Natural killer cell (primary cell): ENCODE results near the gene SLC2A6. TPM values are rescaled to one million over a fixed set of nuclear protein-coding genes. Genes with fewer than 3 reads are reported as not detected.

Experiments
- ATAC-seq, 3 donors: fragments of 150-1000 bp in 2 of 3; fragments of 200-7000 bp in 1 of 3; cut with Tn5 transposase; 1 replicate in 1 of 3; 2 replicates in 2 of 3; pipeline ENCODE4 v1.10.0; 2021; ENCODE audit warnings: mild to moderate bottlenecking in 2 of 3, moderate library complexity in 2 of 3
- DNase-seq, 2 donors: peaks; one replicate each; pipeline versions ENCODE4 v3.0.0 to v3.0.0-alpha.2; 2013 to 2021; ENCODE audit warnings: mixed read lengths in 1 of 2
- H3K27ac ChIP-seq: one replicate; pipeline ENCODE4 v1.5.1; 2013; ENCODE audit warnings: mild to moderate bottlenecking, low read length
- H3K27me3 ChIP-seq: one replicate; pipeline ENCODE4 v1.6.1; 2013; ENCODE audit warnings: low read length; ENCODE audit not compliant: control insufficient read depth, insufficient read depth
- H3K36me3 ChIP-seq: one replicate; pipeline ENCODE4 v1.6.1; 2013; ENCODE audit warnings: low read length; ENCODE audit not compliant: control insufficient read depth, insufficient read depth
- H3K4me1 ChIP-seq: one replicate; pipeline ENCODE4 v1.6.1; 2013; ENCODE audit warnings: low read length; ENCODE audit not compliant: control insufficient read depth, insufficient read depth
- H3K4me3 ChIP-seq: one replicate; pipeline ENCODE4 v1.5.1; 2013; ENCODE audit warnings: low read length
- H3K9me3 ChIP-seq: one replicate; pipeline ENCODE4 v1.6.1; 2013; ENCODE audit warnings: low read length; ENCODE audit not compliant: control insufficient read depth, insufficient read depth
- H3K27ac Mint-ChIP-seq, 2 donors: one replicate each; pipeline ENCODE4 v1.8.0; 2022; ENCODE audit warnings: mild to moderate bottlenecking in 2 of 2, mixed read lengths in 2 of 2, moderate library complexity in 1 of 2
- H3K27me3 Mint-ChIP-seq, 2 donors: one replicate each; pipeline ENCODE4 v1.8.0; 2022; ENCODE audit warnings: low read depth in 2 of 2, mixed read lengths in 2 of 2
- H3K36me3 Mint-ChIP-seq: one replicate; pipeline ENCODE4 v1.8.0; 2022; ENCODE audit warnings: mixed read lengths
- H3K4me1 Mint-ChIP-seq, 2 donors: one replicate each; pipeline ENCODE4 v1.8.0; 2022; ENCODE audit warnings: mixed read lengths in 2 of 2
- H3K4me3 Mint-ChIP-seq: one replicate; pipeline ENCODE4 v1.8.0; 2022; ENCODE audit warnings: mild to moderate bottlenecking, moderate library complexity, mixed read lengths
- H3K9me3 Mint-ChIP-seq, 2 donors: one replicate each; pipeline ENCODE4 v1.8.0; 2022; ENCODE audit warnings: mixed read lengths in 2 of 2
- WGBS: methylation state at CpG from one replicate; pipeline ENCODE4 v1.1.7; 2013; ENCODE audit warnings: missing lambda C conversion rate; ENCODE audit not compliant: insufficient coverage; 5-methylcytosine and 5-hydroxymethylcytosine counted together
- intact Hi-C: fragments of 100-400 bp; cut with micrococcal nuclease; formaldehyde crosslinking; loops from one replicate; pipeline ENCODE4 v1.14.2; 2022
- total RNA-seq, 4 donors: library from RNA; stranded (reverse); fragments of 120-200 nt in 1 of 4; gene quantifications; one replicate each; pipeline versions ENCODE4 v1.2.3 to v1.2.4, GENCODE V29; 2013 to 2022
- TF ChIP-seq, protein P1 (sequence below): fragments of 200-600 bp; IDR thresholded peaks from one replicate; pipeline ENCODE4 v1.8.0; 2022; ENCODE audit warnings: antibody characterized with exemption

SLC2A6 gene
- total RNA-seq, 3 donors from 2014 or later (not counting 1 experiment from before 2014, with no cell fraction given) = 5.0 to 20.1 (median 18.5) TPM

DNA sequence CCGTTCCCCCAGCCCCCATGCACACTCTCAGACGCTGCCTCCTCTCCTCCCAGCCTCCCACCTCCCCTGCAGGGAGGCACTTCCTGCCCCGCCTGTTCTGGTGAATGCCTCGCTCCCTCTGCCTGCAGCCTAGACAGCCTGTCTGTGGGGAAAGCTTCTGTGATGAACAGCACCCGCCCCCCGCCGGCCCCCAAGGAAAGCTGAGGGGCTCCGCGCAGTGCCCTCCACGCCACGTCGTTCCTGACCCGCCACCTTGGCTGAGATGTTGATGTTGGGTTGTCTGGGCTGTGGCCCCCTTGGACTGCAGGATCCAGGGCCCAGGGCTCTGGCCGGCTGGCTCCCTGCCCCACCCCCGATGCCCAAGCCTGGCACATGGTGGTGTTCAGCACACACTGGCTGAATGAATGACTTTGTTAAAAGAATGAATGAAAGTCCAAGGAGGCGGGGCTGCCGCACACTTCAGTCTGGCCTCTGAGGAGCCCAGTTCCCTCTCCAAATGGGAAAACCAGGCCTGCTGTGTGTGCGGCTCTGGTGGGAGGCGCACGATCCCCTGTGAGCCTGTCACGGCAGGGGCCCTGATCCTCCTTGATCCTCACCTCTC, 47.9 kb upstream of the SLC2A6 start:
- Mint-ChIP-seq H3K4me3 (no peak overlapping the region), H3K36me3 (no peaks in the 10 kb centered on the region), H3K4me1 (no peaks in the 10 kb centered on the region), H3K9me3 (no peaks in the 10 kb centered on the region), H3K27ac (no peak overlapping the region), H3K27me3 (peaks cover 8 to 10% of the 10 kb centered on the region in 2 donors)
- DNase-seq (no peak), ATAC-seq (no peak)
- H3K9me3 ChIP-seq = no peaks in the 10 kb centered on the region
- no peaks in the 10 kb centered on the region for H3K36me3 ChIP-seq
- peaks cover 6% of the 10 kb centered on the region for H3K4me1 ChIP-seq
- WGBS = 55% methylated on average over 21 of the region's 21 CpGs
- TF ChIP-seq, protein P1, sequence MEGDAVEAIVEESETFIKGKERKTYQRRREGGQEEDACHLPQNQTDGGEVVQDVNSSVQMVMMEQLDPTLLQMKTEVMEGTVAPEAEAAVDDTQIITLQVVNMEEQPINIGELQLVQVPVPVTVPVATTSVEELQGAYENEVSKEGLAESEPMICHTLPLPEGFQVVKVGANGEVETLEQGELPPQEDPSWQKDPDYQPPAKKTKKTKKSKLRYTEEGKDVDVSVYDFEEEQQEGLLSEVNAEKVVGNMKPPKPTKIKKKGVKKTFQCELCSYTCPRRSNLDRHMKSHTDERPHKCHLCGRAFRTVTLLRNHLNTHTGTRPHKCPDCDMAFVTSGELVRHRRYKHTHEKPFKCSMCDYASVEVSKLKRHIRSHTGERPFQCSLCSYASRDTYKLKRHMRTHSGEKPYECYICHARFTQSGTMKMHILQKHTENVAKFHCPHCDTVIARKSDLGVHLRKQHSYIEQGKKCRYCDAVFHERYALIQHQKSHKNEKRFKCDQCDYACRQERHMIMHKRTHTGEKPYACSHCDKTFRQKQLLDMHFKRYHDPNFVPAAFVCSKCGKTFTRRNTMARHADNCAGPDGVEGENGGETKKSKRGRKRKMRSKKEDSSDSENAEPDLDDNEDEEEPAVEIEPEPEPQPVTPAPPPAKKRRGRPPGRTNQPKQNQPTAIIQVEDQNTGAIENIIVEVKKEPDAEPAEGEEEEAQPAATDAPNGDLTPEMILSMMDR = no peak
- no peak overlapping the region for H3K27ac ChIP-seq
- H3K4me3 ChIP-seq = no peak overlapping the region
- intact Hi-C loops = no loop called here
- peaks cover 2% of the 10 kb centered on the region for H3K27me3 ChIP-seq

DNA sequence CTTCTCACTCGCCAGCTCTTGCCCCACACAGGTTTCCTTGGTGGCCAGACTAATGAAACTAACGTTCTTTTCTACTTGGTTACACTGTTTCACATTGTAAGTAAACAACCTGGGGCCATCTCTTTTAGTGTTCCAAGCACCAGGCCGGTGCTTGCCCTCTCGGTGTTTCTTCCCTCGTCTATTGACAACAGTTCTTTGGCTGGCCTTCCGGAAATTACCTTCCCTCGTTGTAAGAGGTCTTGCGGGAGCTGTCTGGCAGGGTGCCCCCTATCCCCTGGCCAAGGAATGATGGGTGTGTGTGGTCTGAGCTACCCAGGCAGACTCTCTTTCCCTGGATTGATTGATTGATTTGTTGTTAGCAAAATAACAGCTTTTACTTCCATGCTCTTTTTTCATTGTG, 46.8 kb upstream of the SLC2A6 start:
- H3K9me3 ChIP-seq = no peaks in the 10 kb centered on the region
- Mint-ChIP-seq H3K4me3 (no peak overlapping the region), H3K4me1 (no peaks in the 10 kb centered on the region), H3K27me3 (peaks cover 8 to 10% of the 10 kb centered on the region in 2 donors), H3K27ac (no peak overlapping the region), H3K36me3 (no peaks in the 10 kb centered on the region), H3K9me3 (no peaks in the 10 kb centered on the region)
- H3K4me1 ChIP-seq = peaks cover 6% of the 10 kb centered on the region
- ATAC-seq = no peak
- H3K4me3 ChIP-seq = no peak overlapping the region
- intact Hi-C loops = no loop called here
- H3K27me3 ChIP-seq = no peaks in the 10 kb centered on the region
- WGBS = 80% methylated on average over 8 of the region's 8 CpGs
- H3K27ac ChIP-seq = no peak overlapping the region
- DNase-seq = no peak
- no peaks in the 10 kb centered on the region for H3K36me3 ChIP-seq
- TF ChIP-seq, protein P1 = no peak

- no peak for ATAC-seq
- Histone ChIP-seq H3K27me3 (no peaks in the 10 kb centered on the region), H3K4me1 (peaks cover 6% of the 10 kb centered on the region), H3K9me3 (no peaks in the 10 kb centered on the region), H3K36me3 (no peaks in the 10 kb centered on the region), H3K27ac (no peak within 1 kb of the TSS), H3K4me3 (no peak within 1 kb of the TSS)
- TF ChIP-seq, protein P1 = no peak
- intact Hi-C loops = no loop called here
- H3K27me3 Mint-ChIP-seq = peaks cover 8 to 10% of the 10 kb centered on the region in 2 donors
- DNase-seq = no peak
- no peak within 1 kb of the TSS for H3K27ac Mint-ChIP-seq
- no peaks in the 10 kb centered on the region for H3K36me3 Mint-ChIP-seq
- no peak within 1 kb of the TSS for H3K4me3 Mint-ChIP-seq
- H3K9me3 Mint-ChIP-seq = no peaks in the 10 kb centered on the region
- no peaks in the 10 kb centered on the region for H3K4me1 Mint-ChIP-seq
- WGBS = 86% methylated on average over 17 of the region's 17 CpGs
Measured at GRCh38 chr9:133524679-133525228, 45.9 kb upstream of the SLC2A6 start, which contains the start of gene MYMK. Gene MYMK (minus strand): TSS chr9:133524959. CDS start chr9:133524844, 115 bp downstream.
